ENCODE results near the gene MYO1G.

Gene MYO1G

GRCh38 chr7:44980393-44981034 is 1.7 kb upstream of the MYO1G start:
- peak; percentile 68 for DNase-seq (ENCODE audit: low spot score)

DNA sequence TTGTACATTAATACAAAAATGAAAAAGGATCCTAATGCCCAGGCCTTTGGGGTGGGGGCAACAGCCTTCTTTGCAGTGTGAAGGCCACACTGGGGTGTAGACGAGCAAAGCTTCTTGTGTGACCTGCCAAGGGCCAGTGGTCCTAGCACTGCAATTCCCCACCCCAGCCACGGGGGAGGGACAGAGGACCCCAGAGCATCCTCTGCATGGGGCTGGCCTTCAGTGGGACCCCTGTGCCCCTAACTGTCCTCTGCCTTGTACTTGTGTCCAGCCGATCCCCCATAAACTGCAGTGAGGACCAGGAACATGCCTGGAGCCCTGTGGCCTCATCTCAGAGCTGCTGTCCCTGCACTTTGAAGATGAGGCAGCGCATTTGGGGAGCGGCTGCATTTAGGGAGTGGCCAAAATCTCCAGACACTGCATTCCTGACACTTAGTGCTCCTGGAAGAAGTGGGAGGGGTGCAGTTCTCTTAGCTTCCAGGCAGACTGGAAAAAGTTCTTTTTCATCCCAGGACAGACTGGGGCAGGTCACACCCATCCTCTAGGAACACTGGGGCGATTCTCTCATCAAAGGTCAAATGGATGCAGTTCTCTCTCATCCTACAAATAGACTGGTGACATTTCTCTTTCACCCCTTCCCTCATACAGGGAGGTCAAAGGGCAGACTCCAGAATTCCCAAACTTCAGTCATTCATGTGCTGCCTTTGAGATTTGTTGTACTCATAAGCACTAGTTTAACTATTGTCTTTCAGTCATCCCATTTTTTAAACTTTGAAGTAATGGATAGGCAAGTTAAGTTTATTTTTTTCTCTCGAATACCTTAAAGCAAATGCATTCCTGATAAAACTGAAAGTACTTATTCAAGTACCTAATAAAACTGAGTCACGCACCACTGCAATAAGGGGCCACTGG is 922 bp upstream of the MYO1G start:
- no peak for DNase-seq (ENCODE audit: low spot score)

DNA sequence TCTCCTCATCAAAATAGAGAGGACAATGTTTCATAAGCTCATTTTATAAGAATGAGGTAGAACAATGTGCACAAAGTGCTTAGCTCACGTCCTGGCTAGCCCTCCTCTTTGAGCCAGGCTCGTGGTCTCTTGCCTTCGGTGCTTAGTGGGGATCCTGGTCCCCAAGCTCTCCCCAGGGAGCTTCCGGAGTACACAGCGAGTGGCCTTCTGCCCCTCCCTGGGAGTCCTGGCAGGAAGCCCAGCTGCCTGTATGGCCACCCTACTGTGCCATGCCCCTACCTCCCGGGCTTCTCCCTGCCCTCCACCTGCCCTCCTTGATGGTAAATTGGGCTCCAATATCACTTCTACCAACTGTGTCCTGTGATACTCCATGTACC is 868 bp downstream of the MYO1G start:
- no peak for DNase-seq (ENCODE audit: low spot score)

DNA sequence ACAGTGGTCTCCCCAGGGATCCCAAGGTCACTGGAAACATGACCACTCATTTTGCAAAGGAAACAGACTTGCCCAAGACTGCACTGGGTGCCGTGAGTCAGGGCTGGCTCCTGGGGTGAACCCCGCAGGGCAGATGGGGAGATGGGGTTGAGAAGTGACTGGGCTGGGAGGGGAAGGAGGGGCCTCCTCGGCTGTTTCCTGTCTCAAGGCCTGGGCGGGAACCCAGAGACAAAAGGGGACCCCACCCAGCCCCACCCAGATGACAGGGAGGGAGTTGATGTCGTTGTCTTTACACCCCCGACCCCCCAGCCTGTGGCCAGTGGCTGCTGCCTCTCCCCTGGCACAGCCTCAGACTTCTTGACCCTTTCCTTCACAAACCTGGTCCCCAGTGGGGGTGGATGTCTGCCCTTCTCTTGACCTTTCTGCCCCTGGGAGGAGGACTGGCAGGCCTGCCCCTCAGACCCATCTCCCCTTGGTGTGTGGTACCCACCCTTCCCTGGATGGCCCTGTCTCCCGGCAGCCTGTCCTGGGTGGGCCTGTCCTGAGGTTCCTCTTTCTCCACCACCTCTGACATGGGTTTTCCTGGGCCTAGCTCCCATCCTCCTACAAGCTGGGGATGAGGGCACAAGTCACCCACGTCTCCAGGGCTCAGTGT is 1.4 kb downstream of the MYO1G start:
- DNase-seq (ENCODE audit: low spot score), result peak; percentile 86

DNA sequence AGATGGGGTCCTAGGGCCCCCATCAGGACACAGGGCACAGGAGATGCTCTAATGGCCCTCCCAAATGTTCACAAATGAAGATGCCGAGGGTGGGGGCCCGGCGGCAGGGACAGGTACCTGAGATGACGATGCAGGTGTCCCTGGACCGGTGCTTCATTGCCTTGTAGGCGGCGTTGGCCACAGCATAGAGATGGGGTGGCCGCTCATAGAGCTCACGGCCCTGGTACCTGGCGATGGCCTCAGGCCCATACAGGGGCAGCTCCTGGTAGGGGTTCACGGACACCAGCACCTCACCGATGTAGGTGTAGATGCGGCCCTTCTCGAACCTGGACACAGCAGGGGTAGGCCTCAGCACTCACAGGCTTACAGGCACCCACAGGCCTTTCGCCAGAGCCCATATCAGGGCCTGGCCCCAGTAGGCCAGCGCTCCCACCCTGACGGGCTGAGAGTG is 2.0 kb downstream of the MYO1G start:
- DNase-seq (ENCODE audit: low spot score), result no peak

- DNase-seq (ENCODE audit: low spot score), result no peak
These were observed 2.6 kb downstream of the MYO1G start for GRCh38 chr7:44976040-44976745.

GRCh38 chr7:44975331-44976039 is 3.3 kb downstream of the MYO1G start:
- DNase-seq (ENCODE audit: low spot score), result no peak

- no peak for DNase-seq (ENCODE audit: low spot score)
These were observed 4.3 kb downstream of the MYO1G start for GRCh38 chr7:44974549-44974948.

DNA sequence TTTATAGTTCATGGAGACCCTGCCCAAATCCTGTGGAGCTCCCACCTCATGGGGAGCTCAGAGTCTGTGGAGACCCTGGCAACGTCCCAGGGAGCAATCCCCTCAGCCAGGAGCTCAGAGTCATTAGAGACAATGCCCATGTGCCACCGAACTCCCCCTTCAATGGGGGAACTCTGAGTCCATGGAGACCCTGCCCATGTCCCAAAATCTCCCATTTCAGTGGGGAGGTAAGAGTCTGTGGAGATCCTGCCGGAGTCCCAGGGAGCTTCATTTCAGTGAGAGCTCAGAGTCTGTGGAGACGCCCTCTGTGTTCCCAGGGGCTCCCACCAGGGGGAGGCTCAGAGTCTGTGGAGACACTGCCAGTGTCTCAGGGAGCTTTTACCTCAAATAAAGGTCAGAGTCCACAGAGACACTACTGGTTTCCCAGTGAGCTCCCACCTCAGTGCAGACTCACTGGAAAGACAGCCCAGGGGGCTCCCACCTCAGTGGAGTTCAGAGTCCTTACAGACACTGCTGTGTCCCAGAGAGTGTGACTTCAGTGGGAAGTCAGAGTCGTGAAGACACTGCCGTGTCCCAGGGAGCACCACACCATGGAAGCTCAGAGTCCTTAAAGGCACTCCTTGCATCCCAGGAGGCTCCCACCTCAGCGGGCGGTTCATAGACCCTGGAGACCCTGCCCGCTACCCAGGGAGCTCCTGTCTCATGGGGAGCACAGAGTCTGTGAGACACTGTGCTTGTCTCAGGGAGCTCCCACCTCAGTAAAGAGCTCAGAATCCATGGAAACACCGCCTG is 5.0 kb downstream of the MYO1G start:
- DNase-seq (ENCODE audit: low spot score), result peak; percentile 59

- no peak for DNase-seq (ENCODE audit: low spot score)
These were observed 6.3 kb downstream of the MYO1G start for GRCh38 chr7:44972562-44972961.

GRCh38 chr7:44971902-44972441 is 6.8 kb downstream of the MYO1G start:
- no peak for DNase-seq (ENCODE audit: low spot score)

DNA sequence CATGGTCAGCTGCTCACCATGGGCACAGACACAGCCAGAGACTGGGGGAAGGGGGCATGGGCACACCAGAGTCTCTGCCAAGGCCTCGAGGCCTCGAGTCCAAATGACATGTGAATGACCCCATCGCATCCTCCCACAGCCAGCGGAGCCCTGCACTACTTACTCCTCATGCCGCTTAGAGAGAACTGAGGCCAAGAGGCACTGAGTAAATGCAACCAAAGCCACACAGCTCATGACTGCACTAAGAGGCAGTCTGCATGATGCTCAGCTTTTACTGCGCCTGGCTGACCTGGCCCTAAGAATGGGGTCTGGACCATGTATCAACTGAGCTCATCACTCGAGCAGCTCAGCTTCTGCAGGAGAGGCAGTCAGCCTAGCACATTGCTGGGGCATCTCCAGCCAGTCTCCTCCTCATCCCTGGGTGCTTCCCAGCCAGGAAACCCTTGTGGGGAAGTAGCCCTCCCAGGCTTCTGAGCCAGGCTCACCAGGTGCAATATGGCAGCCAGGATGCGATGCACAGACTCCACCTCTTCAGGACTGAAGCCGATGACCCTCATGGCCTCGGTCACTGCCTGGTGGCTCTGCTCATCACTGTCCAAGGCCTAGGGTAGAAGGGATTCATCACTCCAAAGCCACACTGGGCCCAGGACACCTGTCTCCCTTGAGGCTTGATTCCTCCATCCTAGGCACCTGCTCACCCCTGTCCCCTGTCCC is 7.5 kb downstream of the MYO1G start:
- no peak for DNase-seq (ENCODE audit: low spot score)

GRCh38 chr7:44970523-44971051 is 8.2 kb downstream of the MYO1G start:
- no peak for DNase-seq (ENCODE audit: low spot score)

GRCh38 chr7:44969701-44970522 is 8.9 kb downstream of the MYO1G start:
- no peak for DNase-seq (ENCODE audit: low spot score)

GRCh38 chr7:44969049-44969700 is 9.6 kb downstream of the MYO1G start:
- no peak for DNase-seq (ENCODE audit: low spot score)

GRCh38 chr7:44967571-44968446 is 11.0 kb downstream of the MYO1G start:
- DNase-seq (ENCODE audit: low spot score), result no peak
